ENCODE results near the gene YIF1A.
A peak's percentile ranks its signal among the peaks of the same experiment; 100 is the strongest.
"Not testable (repeated sequence)": the region's sequence is repeated elsewhere in the genome, so short reads cannot be mapped to it uniquely, and the experiment has no call there.

YIF1A gene

GRCh38 chr11:66287211-66287888, 1.6 kb downstream of the YIF1A start:
- DNase-seq (ENCODE audit: low read depth in 2 of 3, low spot score in 2 of 3) = no peak

- no peak for DNase-seq (ENCODE audit: low read depth in 2 of 3, low spot score in 2 of 3)
Measured at GRCh38 chr11:66286699-66287098, 2.2 kb downstream of the YIF1A start.

GRCh38 chr11:66285250-66285947, 3.5 kb downstream of the YIF1A start:
- DNase-seq (ENCODE audit: low read depth in 2 of 3, low spot score in 2 of 3) = no peak

- no peak for DNase-seq (ENCODE audit: low read depth in 2 of 3, low spot score in 2 of 3)
Measured at GRCh38 chr11:66284526-66285078, 4.3 kb downstream of the YIF1A start.

- no peak for DNase-seq (ENCODE audit: low read depth in 2 of 3, low spot score in 2 of 3)
Measured at GRCh38 chr11:66283461-66284105, 5.4 kb downstream of the YIF1A start.

GRCh38 chr11:66282468-66283455, 6.2 kb downstream of the YIF1A start:
- peak; percentile 96 to 99 (median 98) for DNase-seq (ENCODE audit: low read depth in 2 of 3, low spot score in 2 of 3)

GRCh38 chr11:66281776-66282467, 7.0 kb downstream of the YIF1A start:
- DNase-seq (ENCODE audit: low read depth in 2 of 3, low spot score in 2 of 3) = no peak

GRCh38 chr11:66281001-66281400, 7.9 kb downstream of the YIF1A start:
- no peak for DNase-seq (ENCODE audit: low read depth in 2 of 3, low spot score in 2 of 3)

- no peak for DNase-seq (ENCODE audit: low read depth in 2 of 3, low spot score in 2 of 3)
Measured at GRCh38 chr11:66280428-66280827, 8.5 kb downstream of the YIF1A start.

- DNase-seq (ENCODE audit: low read depth in 2 of 3, low spot score in 2 of 3) = no peak
Measured at GRCh38 chr11:66279092-66279734, 9.7 kb downstream of the YIF1A start.

- no peak for DNase-seq (ENCODE audit: low read depth in 2 of 3, low spot score in 2 of 3)
Measured at GRCh38 chr11:66278363-66279091, 10.4 kb downstream of the YIF1A start.

GRCh38 chr11:66277471-66278362, 11.2 kb downstream of the YIF1A start, which contains the start of gene CNIH2:
Gene CNIH2, plus strand, starts transcription at chr11:66278175. Its CDS starts 282 bp downstream, at chr11:66278457.
- DNase-seq (ENCODE audit: low read depth in 2 of 3, low spot score in 2 of 3) = no peak

- not testable (repeated sequence) for DNase-seq (ENCODE audit: low read depth in 2 of 3, low spot score in 2 of 3)
Measured at GRCh38 chr11:66277064-66277463, 11.9 kb downstream of the YIF1A start.

- DNase-seq (ENCODE audit: low read depth in 2 of 3, low spot score in 2 of 3) = not testable (repeated sequence)
Measured at GRCh38 chr11:66276619-66277018, 12.3 kb downstream of the YIF1A start.

GRCh38 chr11:66275984-66276612, 12.8 kb downstream of the YIF1A start:
- DNase-seq (ENCODE audit: low read depth in 2 of 3, low spot score in 2 of 3) = no peak

- no peak for DNase-seq (ENCODE audit: low read depth in 2 of 3, low spot score in 2 of 3)
Measured at GRCh38 chr11:66275396-66275795, 13.5 kb downstream of the YIF1A start.

GRCh38 chr11:66274219-66274618, 14.7 kb downstream of the YIF1A start:
- no peak for DNase-seq (ENCODE audit: low read depth in 2 of 3, low spot score in 2 of 3)

Data from activated CD8-positive, alpha-beta memory T cell treated with anti-CD3 and anti-CD28 coated beads for 48 hours (primary cell).